HG02623 (cell line): ENCODE results near the gene AK3.

Experiments used
- ATAC-seq: cut with Tn5 transposase; IDR thresholded peaks from one replicate; pipeline ENCODE4 v1.9.1; 2021; ENCODE audit warnings: moderate library complexity; ENCODE audit not compliant: unreplicated experiment

Gene AK3

GRCh38 chr9:4750023-4750673 lies 9.1 kb upstream of the AK3 start:
- no peak for ATAC-seq

GRCh38 chr9:4748612-4749011 lies 7.6 kb upstream of the AK3 start:
- ATAC-seq, result no peak

- ATAC-seq, result no peak
These were observed 5.5 kb upstream of the AK3 start for GRCh38 chr9:4746278-4747030.

GRCh38 chr9:4743131-4743875 lies 2.3 kb upstream of the AK3 start:
- no peak for ATAC-seq

GRCh38 chr9:4742246-4742645 lies 1.2 kb upstream of the AK3 start:
- no peak for ATAC-seq

GRCh38 chr9:4741365-4742089 lies 525 bp upstream of the AK3 start:
- no peak for ATAC-seq

GRCh38 chr9:4740388-4740637 lies 689 bp downstream of the AK3 start:
- no peak for ATAC-seq

GRCh38 chr9:4739587-4740387 lies 1.2 kb downstream of the AK3 start:
- ATAC-seq, result no peak

GRCh38 chr9:4738866-4739586 lies 2.0 kb downstream of the AK3 start:
- ATAC-seq, result no peak

- no peak for ATAC-seq
These were observed 6.9 kb downstream of the AK3 start for GRCh38 chr9:4734150-4734549.

- no peak for ATAC-seq
These were observed 8.1 kb downstream of the AK3 start for GRCh38 chr9:4732890-4733289.

GRCh38 chr9:4727593-4727992 lies 13.4 kb downstream of the AK3 start:
- ATAC-seq, result no peak

- ATAC-seq, result no peak
These were observed 15.1 kb downstream of the AK3 start for GRCh38 chr9:4725706-4726442.

- ATAC-seq, result no peak
These were observed 19.3 kb downstream of the AK3 start for GRCh38 chr9:4721736-4722135.

- ATAC-seq, result no peak
These were observed 22.1 kb downstream of the AK3 start for GRCh38 chr9:4718911-4719310.

GRCh38 chr9:4717815-4718214 lies 23.2 kb downstream of the AK3 start:
- no peak for ATAC-seq

- no peak for ATAC-seq
These were observed 24.8 kb downstream of the AK3 start for GRCh38 chr9:4716163-4716562.

GRCh38 chr9:4714266-4715016 lies 26.6 kb downstream of the AK3 start:
- ATAC-seq, result no peak

- no peak for ATAC-seq
These were observed 27.2 kb downstream of the AK3 start for GRCh38 chr9:4713849-4714248.
